HG03575 (cell line): ENCODE results near the gene SIAE.

Source experiments
- ATAC-seq: cut with Tn5 transposase; IDR thresholded peaks from one replicate; pipeline ENCODE4 v1.9.1; 2021; ENCODE audit not compliant: unreplicated experiment, insufficient number of reproducible peaks, low FRiP score; ENCODE audit errors: extremely low read depth

The SIAE gene

GRCh38 chr11:124673333-124674167, at the start of gene SIAE, which contains the start of gene SPA17:
TSS of gene SIAE (minus strand) at chr11:124673739. CDS start at chr11:124673708, 31 bp downstream.
TSS of gene SPA17 (plus strand) at chr11:124673904. CDS start at chr11:124675265, 1,361 bp downstream.
- ATAC-seq = no peak

GRCh38 chr11:124722176-124722575, 48.6 kb upstream of the SIAE start:
- no peak for ATAC-seq

- no peak for ATAC-seq
Measured at GRCh38 chr11:124719534-124719933, 46.0 kb upstream of the SIAE start.

GRCh38 chr11:124718801-124719200, 45.3 kb upstream of the SIAE start:
- no peak for ATAC-seq

- no peak for ATAC-seq
Measured at GRCh38 chr11:124717786-124718651, 44.5 kb upstream of the SIAE start.

- no peak for ATAC-seq
Measured at GRCh38 chr11:124717421-124717785, 43.9 kb upstream of the SIAE start.

GRCh38 chr11:124716591-124716990, 43.1 kb upstream of the SIAE start:
- no peak for ATAC-seq

GRCh38 chr11:124712392-124712791, 38.9 kb upstream of the SIAE start:
- no peak for ATAC-seq

- ATAC-seq = no peak
Measured at GRCh38 chr11:124707829-124708228, 34.3 kb upstream of the SIAE start.

- ATAC-seq = no peak
Measured at GRCh38 chr11:124700028-124700427, 26.5 kb upstream of the SIAE start.

GRCh38 chr11:124699547-124699946, 26.0 kb upstream of the SIAE start:
- ATAC-seq = no peak

- ATAC-seq = no peak
Measured at GRCh38 chr11:124693142-124693541, 19.6 kb upstream of the SIAE start.

GRCh38 chr11:124682443-124682842, 8.9 kb upstream of the SIAE start:
- no peak for ATAC-seq

GRCh38 chr11:124681421-124681820, 7.9 kb upstream of the SIAE start:
- no peak for ATAC-seq

GRCh38 chr11:124678416-124678815, 4.9 kb upstream of the SIAE start:
- no peak for ATAC-seq

- no peak for ATAC-seq
Measured at GRCh38 chr11:124676386-124676785, 2.8 kb upstream of the SIAE start.

GRCh38 chr11:124674571-124674970, 1.0 kb upstream of the SIAE start:
- ATAC-seq = no peak

- ATAC-seq = no peak
Measured at GRCh38 chr11:124674168-124674517, 604 bp upstream of the SIAE start.

GRCh38 chr11:124672536-124673215, 863 bp downstream of the SIAE start:
- no peak for ATAC-seq

GRCh38 chr11:124670732-124671131, 2.8 kb downstream of the SIAE start:
- ATAC-seq = no peak
